DMS114 treated with DMSO at 0.1 percent for 48 hours (cell line): Measurements from ENCODE around the gene GJB5.
"Not testable (repeated sequence)": the region's sequence is repeated elsewhere in the genome, so short reads cannot be mapped to it uniquely, and the experiment has no call there.

ENCODE experiments used
- DNase-seq: peaks from one replicate; lab custom pipeline; 2025; ENCODE audit not compliant: unreplicated experiment; lab: John Stamatoyannopoulos, UW

The GJB5 gene

GRCh38 chr1:34754964-34755637 is at the start of gene GJB5:
GJB5 (plus strand) TSS chr1:34755047; CDS start chr1:34757331, 2,284 bp downstream.
- DNase-seq: no peak

GRCh38 chr1:34705077-34705476 is 49.8 kb upstream of the GJB5 start:
- no peak for DNase-seq

- DNase-seq: no peak
Observed at GRCh38 chr1:34708106-34708505, 46.7 kb upstream of the GJB5 start.

- DNase-seq: no peak
Observed at GRCh38 chr1:34709547-34709946, 45.3 kb upstream of the GJB5 start.

GRCh38 chr1:34710812-34711211 is 44.0 kb upstream of the GJB5 start:
- DNase-seq: no peak

- DNase-seq: no peak
Observed at GRCh38 chr1:34711485-34711884, 43.4 kb upstream of the GJB5 start.

GRCh38 chr1:34712007-34712688 is 42.7 kb upstream of the GJB5 start:
- DNase-seq: no peak

GRCh38 chr1:34713443-34713842 is 41.4 kb upstream of the GJB5 start:
- DNase-seq: no peak

- no peak for DNase-seq
Observed at GRCh38 chr1:34714386-34714785, 40.5 kb upstream of the GJB5 start.

- no peak for DNase-seq
Observed at GRCh38 chr1:34715139-34715538, 39.7 kb upstream of the GJB5 start.

- no peak for DNase-seq
Observed at GRCh38 chr1:34721241-34721640, 33.6 kb upstream of the GJB5 start.

GRCh38 chr1:34721646-34722355 is 33.0 kb upstream of the GJB5 start:
- DNase-seq: no peak

- DNase-seq: no peak
Observed at GRCh38 chr1:34726861-34727260, 28.0 kb upstream of the GJB5 start.

- no peak for DNase-seq
Observed at GRCh38 chr1:34730485-34730884, 24.4 kb upstream of the GJB5 start.

GRCh38 chr1:34732831-34733230 is 22.0 kb upstream of the GJB5 start:
- not testable (repeated sequence) for DNase-seq

- DNase-seq: no peak
Observed at GRCh38 chr1:34736692-34737091, 18.2 kb upstream of the GJB5 start.

GRCh38 chr1:34737236-34737635 is 17.6 kb upstream of the GJB5 start:
- DNase-seq: not testable (repeated sequence)

- no peak for DNase-seq
Observed at GRCh38 chr1:34739613-34740012, 15.2 kb upstream of the GJB5 start.

GRCh38 chr1:34740161-34740868 is 14.5 kb upstream of the GJB5 start:
- DNase-seq: no peak

GRCh38 chr1:34742667-34743270 is 12.1 kb upstream of the GJB5 start:
- DNase-seq: peak; percentile 48

- no peak for DNase-seq
Observed at GRCh38 chr1:34743775-34744174, 11.1 kb upstream of the GJB5 start.
